HG03139 (cell line): ENCODE data around the gene IFNL2.
"Not testable (repeated sequence)": the region's sequence is repeated elsewhere in the genome, so short reads cannot be mapped to it uniquely, and the experiment has no call there.

Experiments used
- ATAC-seq: cut with Tn5 transposase; IDR thresholded peaks from one replicate; pipeline ENCODE4 v1.9.1; 2021; ENCODE audit not compliant: unreplicated experiment

IFNL2 gene

DNA sequence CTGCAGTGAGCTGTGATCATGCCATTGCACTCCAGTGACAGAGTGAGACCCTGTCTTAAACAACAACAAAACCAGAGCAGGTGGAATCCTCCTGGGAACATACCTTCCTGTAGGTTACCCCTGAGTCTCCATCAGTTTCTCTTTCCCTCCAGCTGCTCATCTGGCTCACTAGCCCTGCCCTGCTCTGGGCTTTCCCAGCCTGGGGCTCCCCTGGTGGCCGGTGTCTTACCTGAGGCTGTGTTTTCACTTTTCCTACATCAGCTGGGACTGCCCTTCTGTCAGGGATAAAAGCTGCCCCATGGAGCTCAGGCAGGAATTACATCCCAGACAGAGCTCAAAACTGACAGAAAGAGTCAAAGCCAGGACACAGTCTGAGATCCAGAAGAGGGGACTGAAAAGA lies at the start of gene IFNL2:
IFNL2 (plus strand) TSS at position 312 of the 400 bp plus-strand sequence. CDS start 173 bp downstream, outside the sequence.
- ATAC-seq, result not testable (repeated sequence)

DNA sequence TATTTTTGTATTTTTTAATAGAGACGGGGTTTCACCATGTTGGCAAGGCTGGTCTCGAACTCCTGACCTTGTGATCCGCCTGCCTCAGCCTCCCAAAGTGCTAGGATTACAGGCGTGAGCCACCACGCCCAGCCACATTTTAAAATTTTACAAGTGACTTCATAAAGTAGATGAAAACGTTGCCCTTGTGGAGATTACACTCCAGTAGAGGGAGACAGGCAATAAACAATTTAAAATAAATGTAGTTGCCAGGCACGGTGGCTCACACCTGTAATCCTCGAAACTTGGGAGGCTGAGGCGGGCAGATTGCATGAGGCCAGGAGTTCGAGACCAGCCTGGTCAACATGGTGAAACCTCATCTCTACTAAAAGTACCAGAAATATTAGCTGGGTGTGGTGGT lies 49.1 kb upstream of the IFNL2 start:
- ATAC-seq, result not testable (repeated sequence)

DNA sequence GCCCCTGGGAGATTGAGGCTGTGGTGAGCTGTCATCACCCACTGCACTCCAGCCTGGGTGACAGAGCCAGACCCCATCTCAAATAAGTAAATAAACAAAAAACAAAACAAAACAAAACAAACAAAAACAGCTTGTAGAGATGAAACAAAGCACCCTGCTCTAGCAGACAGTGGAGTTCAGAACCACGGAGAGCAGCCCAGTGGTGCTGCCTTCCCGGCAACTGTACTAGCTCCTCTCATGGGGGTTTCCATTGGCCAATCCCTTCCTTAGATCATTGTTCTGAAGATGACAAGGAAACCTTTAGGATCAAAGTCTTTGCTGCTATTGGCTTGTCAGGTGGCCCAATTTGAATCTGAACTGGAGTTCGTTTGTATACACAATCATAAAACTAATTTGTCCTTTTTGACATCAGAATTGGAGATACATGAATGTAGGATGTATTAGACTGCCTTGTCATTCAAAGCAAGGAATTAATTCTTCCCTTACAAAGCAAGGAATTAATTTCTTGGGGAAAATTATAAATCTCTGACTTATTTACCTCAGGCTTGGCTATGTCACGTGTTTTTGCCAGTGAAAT lies 44.4 kb upstream of the IFNL2 start:
- ATAC-seq, result no peak

DNA sequence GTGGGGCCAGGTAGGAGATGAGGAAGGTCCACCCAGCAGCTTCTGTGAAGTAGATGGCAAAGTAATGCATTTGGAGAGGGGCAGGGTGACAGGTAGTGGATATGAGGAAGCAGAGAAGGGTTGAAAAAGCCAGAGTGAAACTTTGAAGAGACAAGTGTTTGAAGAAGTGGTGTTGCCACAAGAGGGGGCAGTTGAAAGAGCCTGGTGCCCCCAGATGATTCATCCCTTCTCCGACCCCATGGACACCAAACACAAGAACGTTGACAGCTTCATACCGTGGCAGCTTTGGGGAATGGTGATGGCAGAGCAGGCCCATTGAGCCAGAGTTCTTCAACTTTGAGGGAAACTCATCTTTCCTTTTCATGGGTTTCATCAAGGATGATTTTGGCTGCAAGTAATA lies 43.3 kb upstream of the IFNL2 start:
- no peak for ATAC-seq

DNA sequence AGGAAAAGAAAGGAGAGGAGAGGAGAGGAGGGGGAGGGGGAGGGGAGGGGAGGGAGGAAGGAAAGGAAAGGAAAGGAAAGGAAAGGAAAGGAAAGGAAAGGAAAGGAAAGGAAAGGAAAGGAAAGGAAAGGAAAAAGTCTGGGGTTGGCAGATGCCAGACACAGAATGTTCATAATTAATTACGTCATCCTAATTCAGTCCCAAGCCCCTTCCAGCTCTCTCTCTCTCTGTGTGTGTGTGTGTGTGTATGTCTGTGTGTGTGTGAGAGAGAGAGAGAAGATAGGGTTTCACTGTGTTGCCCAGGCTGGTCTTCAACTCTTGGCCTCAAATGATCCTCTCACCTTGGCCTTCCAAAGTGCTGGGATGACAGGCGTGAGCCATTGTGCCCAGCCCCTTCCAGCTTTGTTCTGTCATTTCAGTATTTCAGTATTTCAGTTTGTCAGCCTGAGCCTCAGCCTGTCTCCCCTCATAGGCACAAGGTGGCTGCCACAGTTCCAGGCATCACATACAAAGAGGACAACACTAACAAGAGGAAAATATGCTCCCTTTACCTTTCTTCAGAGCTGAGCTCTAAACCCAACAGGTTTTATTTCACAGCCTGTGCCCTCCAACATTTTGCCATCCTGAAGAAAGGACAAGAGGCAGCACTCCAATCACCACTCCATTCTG lies 38.0 kb upstream of the IFNL2 start:
- no peak for ATAC-seq

DNA sequence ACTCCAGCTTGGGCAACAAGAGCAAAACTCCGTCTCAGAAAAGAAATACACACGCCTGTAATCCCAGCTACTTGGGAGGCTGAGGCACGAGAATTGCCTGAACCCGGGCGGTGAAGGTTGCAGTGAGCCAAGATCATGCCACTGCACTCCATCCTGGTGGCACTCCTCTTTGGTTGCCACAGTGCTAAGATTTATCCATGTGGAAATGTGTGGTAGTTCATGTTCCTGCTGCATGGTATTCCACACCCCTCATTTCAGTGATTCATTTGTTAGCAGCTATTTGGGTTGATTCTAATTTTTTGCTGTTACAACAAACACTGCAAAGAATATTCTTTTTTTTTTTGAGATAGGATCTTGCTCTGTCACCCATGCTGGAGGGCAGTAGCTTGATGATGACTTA lies 35.5 kb upstream of the IFNL2 start:
- no peak for ATAC-seq

GRCh38 chr19:39236527-39236926 lies 31.7 kb upstream of the IFNL2 start:
- ATAC-seq, result no peak

DNA sequence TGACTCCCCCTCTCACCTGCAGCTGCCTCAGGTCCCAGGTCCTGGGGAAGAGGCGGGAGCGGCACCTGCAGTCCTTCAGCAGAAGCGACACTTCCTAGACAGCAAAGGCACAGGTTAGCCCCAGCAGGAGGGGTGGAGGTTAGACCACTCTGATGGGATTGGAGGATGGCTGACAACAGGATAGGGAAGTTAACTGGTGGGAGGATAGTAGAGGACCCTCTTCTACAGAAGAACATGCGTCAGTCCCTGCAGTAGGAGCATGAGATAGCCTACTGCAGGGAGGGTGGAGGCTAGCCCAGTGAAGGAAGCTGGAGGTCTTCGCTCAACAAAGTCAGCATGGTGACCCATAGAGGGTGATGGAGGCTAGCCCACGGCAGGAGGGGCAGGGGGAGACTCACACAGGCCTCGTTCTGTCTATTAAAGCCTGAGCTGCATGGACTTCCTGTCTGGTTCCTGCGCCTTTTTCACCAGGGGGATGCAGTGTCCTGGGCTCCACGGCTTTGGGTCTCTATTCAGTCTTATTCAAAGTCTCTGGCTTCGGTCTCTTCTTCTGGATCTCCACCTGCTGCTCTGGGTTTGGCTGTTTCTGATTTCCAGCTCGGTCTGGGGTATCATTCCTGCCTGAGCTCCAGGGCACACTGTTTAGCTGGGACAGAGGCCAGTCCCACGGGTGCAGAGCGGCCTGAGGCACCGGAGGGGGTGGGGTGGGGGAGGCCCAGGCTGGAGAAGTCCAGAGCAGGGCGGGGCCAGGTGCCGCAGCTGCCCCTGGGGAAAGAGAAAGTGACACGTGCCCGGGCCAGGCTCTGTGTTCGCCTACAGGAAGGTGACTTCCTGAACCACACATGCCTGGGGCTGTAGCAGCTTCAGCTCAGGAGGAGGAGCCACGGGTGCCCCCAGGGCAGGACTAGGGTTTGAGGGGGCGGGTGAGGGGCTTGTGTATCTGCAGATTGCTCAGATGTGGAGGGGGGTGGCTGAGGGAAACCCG lies 30.7 kb upstream of the IFNL2 start:
- ATAC-seq, result peak; percentile 71

DNA sequence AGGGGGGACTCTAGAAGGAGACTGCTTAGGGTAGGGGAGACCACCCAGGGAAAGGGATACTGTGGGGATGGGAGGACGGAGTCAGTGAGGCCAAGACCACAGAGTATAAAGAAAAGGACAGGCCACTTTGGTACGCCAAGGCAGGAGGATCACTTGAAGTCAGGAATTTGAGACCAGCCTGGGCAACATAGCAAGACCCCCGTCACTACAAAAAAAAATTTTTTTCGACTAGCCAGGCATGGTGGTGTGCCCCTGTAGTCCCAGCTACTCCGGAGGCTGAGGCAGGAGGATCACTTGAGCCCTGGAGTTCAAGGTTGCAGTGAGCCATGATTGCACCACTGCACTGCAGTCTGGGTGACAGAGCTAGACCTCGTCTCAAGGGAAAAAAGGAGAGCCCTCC lies 30.0 kb upstream of the IFNL2 start:
- ATAC-seq, result no peak

DNA sequence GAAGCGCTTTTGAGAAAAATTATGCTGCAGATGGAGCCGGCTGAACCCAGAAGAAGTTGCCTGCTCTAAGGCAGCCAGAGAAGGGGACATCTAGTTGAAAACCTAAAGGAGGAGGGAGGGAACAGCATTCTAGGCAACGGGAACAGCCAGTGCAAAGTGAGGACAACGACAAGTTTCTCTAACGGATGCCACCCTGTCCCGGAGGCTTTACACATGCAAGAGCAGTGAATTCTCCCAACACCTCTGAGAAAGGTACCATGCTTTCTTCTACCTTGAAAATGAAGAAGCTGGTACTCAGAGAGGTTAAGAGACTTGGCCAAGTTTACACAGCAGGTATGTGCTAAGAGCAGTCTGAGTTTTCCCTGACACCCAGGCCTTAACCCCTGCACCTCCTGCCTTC lies 29.3 kb upstream of the IFNL2 start:
- ATAC-seq, result no peak

DNA sequence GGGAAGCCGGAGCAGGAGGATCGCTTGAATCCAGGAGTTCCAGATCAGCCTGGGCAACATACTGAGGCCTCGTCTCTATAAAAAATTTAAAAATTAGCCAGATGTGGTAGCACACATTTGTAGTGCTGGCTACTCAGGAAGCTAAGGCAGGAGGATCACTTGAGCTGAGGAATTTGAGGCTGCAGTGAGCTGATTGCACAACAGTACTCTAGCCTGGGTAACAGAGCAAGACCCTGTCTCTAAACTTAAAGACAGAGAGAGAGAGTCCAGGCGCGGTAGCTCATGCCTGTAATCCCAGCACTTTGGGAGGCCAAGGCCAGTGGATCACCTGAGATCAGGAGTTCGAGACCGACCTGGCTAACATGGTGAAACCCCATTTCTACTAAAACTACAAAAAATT lies 27.8 kb upstream of the IFNL2 start:
- ATAC-seq, result no peak

DNA sequence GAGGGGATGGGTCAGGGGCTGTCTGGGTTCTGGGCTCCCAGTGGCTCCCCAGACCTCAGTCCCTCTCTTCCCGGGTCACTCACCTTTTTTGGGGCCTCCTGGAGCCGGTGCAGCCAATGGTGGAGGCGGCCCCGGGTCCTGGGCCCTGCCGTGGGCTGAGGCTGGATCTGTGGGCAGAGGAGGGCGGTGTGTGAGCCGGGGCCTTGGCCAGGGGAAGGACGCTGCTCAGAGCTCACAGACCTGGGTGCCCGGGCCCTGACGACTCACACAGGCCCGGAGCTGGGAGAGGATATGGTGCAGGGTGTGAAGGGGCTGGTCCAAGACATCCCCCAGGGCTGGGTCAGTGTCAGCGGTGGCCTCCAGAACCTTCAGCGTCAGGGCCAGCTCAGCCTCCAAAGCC lies 24.5 kb upstream of the IFNL2 start:
- ATAC-seq, result not testable (repeated sequence)

DNA sequence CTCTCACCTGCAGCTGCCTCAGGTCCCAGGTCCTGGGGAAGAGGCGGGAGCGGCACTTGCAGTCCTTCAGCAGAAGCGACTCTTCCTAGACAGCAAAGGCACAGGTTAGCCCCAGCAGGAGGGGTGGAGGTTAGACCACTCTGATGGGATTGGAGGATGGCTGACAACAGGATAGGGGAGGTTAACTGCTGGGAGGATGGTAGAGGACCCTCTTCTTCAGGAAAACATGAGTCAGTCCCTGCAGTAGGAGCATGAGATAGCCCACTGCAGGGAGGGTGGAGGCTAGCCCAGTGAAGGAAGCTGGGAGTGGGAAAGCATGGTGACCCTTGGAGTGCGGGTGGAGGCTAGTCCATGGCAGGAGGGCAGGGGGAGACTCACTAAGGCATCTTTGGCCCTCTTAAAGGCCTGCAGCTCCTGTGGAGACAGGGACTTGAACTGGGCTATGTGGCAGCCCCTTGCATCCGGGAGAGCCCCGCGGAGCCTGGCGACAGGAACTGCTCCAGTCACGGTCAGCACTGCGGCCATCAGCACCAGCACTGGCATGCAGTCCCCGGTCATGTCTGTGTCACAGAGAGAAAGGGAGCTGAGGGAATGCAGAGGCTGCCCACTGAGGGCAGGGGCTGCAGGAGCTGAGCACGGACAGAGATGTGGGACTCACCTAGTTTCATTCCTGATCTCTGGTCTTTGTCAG lies 23.6 kb upstream of the IFNL2 start, which contains the start of gene IFNL3:
IFNL3 (minus strand) TSS at position 597 of the 691 bp plus-strand sequence; CDS start at position 558, 39 bp downstream.
- not testable (repeated sequence) for ATAC-seq

GRCh38 chr19:39245166-39245565 lies 23.0 kb upstream of the IFNL2 start:
- ATAC-seq, result not testable (repeated sequence)

DNA sequence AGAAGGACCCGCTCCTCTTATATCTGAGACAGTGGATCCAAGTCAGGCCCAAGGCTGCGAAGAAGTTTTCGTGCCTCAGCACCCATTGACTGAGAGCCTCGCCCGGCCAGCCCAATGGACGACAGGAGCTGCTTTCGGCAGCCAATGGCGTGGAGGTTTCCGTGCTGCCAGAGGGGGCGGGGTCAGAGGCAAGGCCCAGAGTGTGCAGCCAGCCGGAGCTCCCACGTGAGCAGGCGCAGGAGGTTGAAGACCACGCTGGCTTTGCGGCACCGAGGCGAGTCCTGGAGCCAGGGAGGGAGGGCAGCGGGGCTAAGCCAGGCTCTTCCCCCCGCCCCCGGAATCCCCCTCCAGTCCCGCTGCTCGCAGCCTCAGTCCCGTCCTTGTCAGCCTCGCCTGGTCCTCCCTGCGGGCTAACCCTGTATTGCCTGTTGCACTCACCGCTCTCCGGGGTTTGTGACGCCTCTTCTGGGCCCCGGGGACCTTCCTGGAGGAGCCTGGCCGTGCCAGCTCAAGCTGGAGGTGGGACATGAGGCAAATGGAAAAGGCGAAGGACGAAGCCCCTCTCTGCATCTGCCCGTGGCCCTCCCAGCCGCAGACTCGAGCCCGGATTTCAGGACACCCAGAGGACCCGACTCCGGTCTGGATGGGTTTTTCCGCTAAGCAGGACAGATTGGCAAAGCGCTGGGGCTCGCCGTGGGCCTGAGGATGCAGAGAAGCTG lies 21.1 kb upstream of the IFNL2 start:
- no peak for ATAC-seq

GRCh38 chr19:39247701-39248664 lies 20.2 kb upstream of the IFNL2 start:
- no peak for ATAC-seq

GRCh38 chr19:39248806-39249205 lies 19.4 kb upstream of the IFNL2 start, which contains the start of gene IFNL4:
IFNL4 (minus strand) TSS chr19:39248856.
- no peak for ATAC-seq

DNA sequence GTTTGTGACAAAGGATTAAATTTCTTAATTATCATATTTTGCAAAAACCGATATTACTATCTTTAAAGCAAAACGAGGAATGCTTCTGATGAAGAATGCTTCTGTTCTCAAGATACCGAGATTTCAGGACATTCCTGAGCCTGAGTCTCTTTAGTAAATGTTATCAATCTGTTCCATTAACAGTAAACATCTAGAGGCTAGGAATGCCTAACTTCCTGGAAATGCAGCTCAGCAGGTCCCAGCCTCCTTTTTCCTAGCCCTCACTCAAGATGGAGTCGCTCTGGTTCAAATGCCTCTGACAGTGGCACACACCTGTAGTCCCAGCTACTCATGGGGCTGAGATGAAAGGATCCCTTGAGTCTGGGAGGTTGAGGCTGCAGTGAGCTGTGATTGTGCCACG lies 17.1 kb upstream of the IFNL2 start:
- no peak for ATAC-seq

GRCh38 chr19:39251846-39252245 lies 16.4 kb upstream of the IFNL2 start:
- ATAC-seq, result no peak
